Right lobe of liver (tissue), 4 donors: ENCODE results near the gene CDK17.

Source experiments
- CTCF ChIP-seq, 4 donors: fragments of 200-600 bp in 3 of 4; fragments of 450-650 bp in 1 of 4; IDR thresholded peaks; one replicate each; pipeline versions ENCODE4 v1.5.1 to v1.8.0; 2016 to 2022; ENCODE audit warnings: antibody characterized with exemption in 4 of 4, mild to moderate bottlenecking in 2 of 4
- POLR2A ChIP-seq: fragments of 450-650 bp; IDR thresholded peaks from one replicate; pipeline ENCODE4 v1.6.1; 2017; ENCODE audit warnings: antibody characterized with exemption, mild to moderate bottlenecking
- donor health status: DM: no; HTN: no; CAD: no.
- donor health status: DM: no; HTN: no; CAD: no.
- donor health status: DM: no; HTN: yes; CAD: no.

GRCh38 chr12:96375170-96375569, 25.1 kb downstream of the CDK17 start:
- TF ChIP-seq CTCF (IDR thresholded peaks at IDR 0.05) (no peak), POLR2A (no peak)
